Thymus (tissue), 14 donors: ENCODE measurements around the gene RAPSN. TPM values are rescaled to one million over a fixed set of nuclear protein-coding genes. Genes with fewer than 3 reads are reported as not detected.

Experiments
- DNase-seq, 9 donors: peaks; one replicate each; pipeline ENCODE4 v3.0.0-alpha.2; 2013; ENCODE audit warnings: low spot score in 9 of 9, low read depth in 6 of 9, missing footprints in 1 of 9
- H3K27ac ChIP-seq, 2 donors: one replicate each; pipeline ENCODE4 v1.5.1; 2013; ENCODE audit warnings: control low read depth in 1 of 2, low read depth in 1 of 2, low read length in 1 of 2, mild to moderate bottlenecking in 1 of 2, moderate library complexity in 1 of 2
- H3K27me3 ChIP-seq, 2 donors: one replicate each; pipeline ENCODE4 v1.5.1; 2013; ENCODE audit warnings: low read length in 1 of 2; ENCODE audit not compliant: control insufficient read depth in 2 of 2, insufficient read depth in 1 of 2
- H3K36me3 ChIP-seq, 2 donors: one replicate each; pipeline ENCODE4 v1.5.1; 2013; ENCODE audit warnings: low read length in 1 of 2, mild to moderate bottlenecking in 1 of 2, moderate library complexity in 1 of 2; ENCODE audit not compliant: control insufficient read depth in 2 of 2, insufficient read depth in 2 of 2
- H3K4me1 ChIP-seq, 2 donors: one replicate each; pipeline ENCODE4 v1.5.1; 2013; ENCODE audit warnings: low read length in 2 of 2; ENCODE audit not compliant: control insufficient read depth in 2 of 2, insufficient read depth in 2 of 2
- H3K4me3 ChIP-seq, 2 donors: one replicate each; pipeline ENCODE4 v1.5.1; 2013; ENCODE audit warnings: low read length in 2 of 2, control low read depth in 1 of 2, mild to moderate bottlenecking in 1 of 2
- H3K9me3 ChIP-seq, 2 donors: one replicate each; pipeline ENCODE4 v1.5.1; 2013; ENCODE audit warnings: low read length in 1 of 2, mild to moderate bottlenecking in 1 of 2; ENCODE audit not compliant: control insufficient read depth in 2 of 2, insufficient read depth in 1 of 2
- WGBS: extraction: QIAGEN DNeasy Blood & Tissue Kit; methylation state at CpG from one replicate; pipeline ENCODE4 v1.1.7; 2013; 5-methylcytosine and 5-hydroxymethylcytosine counted together
- long read RNA-seq, 10 donors: transcript quantifications; one replicate each; lab custom pipeline, GENCODE V29; 2026
- polyA plus RNA-seq: library from polyadenylated mRNA; stranded (reverse); fragments of 200-250 nt; gene quantifications from one replicate; pipeline ENCODE4 v1.2.3, GENCODE V29; 2013
- total RNA-seq: library from RNA; stranded (reverse); fragments of 120-200 nt; gene quantifications from one replicate; pipeline ENCODE4 v1.2.4, GENCODE V29; 2013
- donor health status: healthy.

The RAPSN gene
- total RNA-seq: 0.42 TPM
- polyA plus RNA-seq: 0.66 TPM
- long read RNA-seq, donor 1: 0 reads
- long read RNA-seq, donor 2: 0 reads
- long read RNA-seq, donor 3: 0 reads
- long read RNA-seq, donor 4: 0 reads
- long read RNA-seq, donor 5: 0 reads
- long read RNA-seq, donor 6: 0 reads
- long read RNA-seq, donor 7: 0 reads
- long read RNA-seq, donor 8: 0 reads
- long read RNA-seq, donor 9: 0 reads
- long read RNA-seq, donor 10: 0 reads

- Histone ChIP-seq H3K27ac (no peak within 1 kb of the TSS), H3K27me3 (no peaks in the 10 kb centered on the region), H3K36me3 (no peaks in the 10 kb centered on the region), H3K9me3 (no peaks in the 10 kb centered on the region), H3K4me1 (no peaks in the 10 kb centered on the region), H3K4me3 (no peak within 1 kb of the TSS)
- 97% methylated on average over 32 of the region's 32 CpGs for WGBS
- DNase-seq: no peak
These were observed at the start of gene RAPSN for GRCh38 chr11:47448566-47449427. Gene RAPSN, minus strand, starts transcription at chr11:47449136. Its CDS starts 172 bp downstream, at chr11:47448964.

GRCh38 chr11:47498149-47498548 lies 49.2 kb upstream of the RAPSN start:
- Histone ChIP-seq H3K4me1 (peaks cover 3 to 4% of the 10 kb centered on the region in 2 donors), H3K4me3 (no peak overlapping the region), H3K27ac (no peak overlapping the region), H3K9me3 (no peaks in the 10 kb centered on the region), H3K36me3 (peaks cover 16 to 35% of the 10 kb centered on the region in 2 donors), H3K27me3 (no peaks in the 10 kb centered on the region)
- DNase-seq: no peak
- 95% methylated on average over 3 of the region's 3 CpGs for WGBS

GRCh38 chr11:47496808-47497207 lies 47.9 kb upstream of the RAPSN start:
- Histone ChIP-seq H3K4me1 (peaks cover 3 to 4% of the 10 kb centered on the region in 2 donors), H3K27ac (no peak overlapping the region), H3K36me3 (peaks cover 16 to 41% of the 10 kb centered on the region in 2 donors), H3K9me3 (no peaks in the 10 kb centered on the region), H3K27me3 (no peaks in the 10 kb centered on the region), H3K4me3 (no peak overlapping the region)
- DNase-seq: no peak

GRCh38 chr11:47495856-47496217 lies 46.9 kb upstream of the RAPSN start:
- no peaks in the 10 kb centered on the region for H3K9me3 ChIP-seq
- peaks cover 16 to 41% of the 10 kb centered on the region in 2 donors for H3K36me3 ChIP-seq
- H3K27ac ChIP-seq: no peak overlapping the region
- no peak overlapping the region for H3K4me3 ChIP-seq
- WGBS: 96% methylated on average over 1 of the region's 1 CpG
- no peaks in the 10 kb centered on the region for H3K27me3 ChIP-seq
- peaks cover 0 to 4% of the 10 kb centered on the region in 2 donors for H3K4me1 ChIP-seq
- no peak for DNase-seq

GRCh38 chr11:47495011-47495855 lies 46.3 kb upstream of the RAPSN start:
- H3K9me3 ChIP-seq: no peaks in the 10 kb centered on the region
- peaks cover 0 to 4% of the 10 kb centered on the region in 2 donors for H3K4me1 ChIP-seq
- 94% methylated on average over 4 of the region's 4 CpGs for WGBS
- no peak overlapping the region for H3K4me3 ChIP-seq
- peaks cover 16 to 41% of the 10 kb centered on the region in 2 donors for H3K36me3 ChIP-seq
- H3K27me3 ChIP-seq: no peaks in the 10 kb centered on the region
- no peak overlapping the region for H3K27ac ChIP-seq
- DNase-seq: no peak

GRCh38 chr11:47489395-47489755 lies 40.4 kb upstream of the RAPSN start:
- no peak for DNase-seq
- Histone ChIP-seq H3K36me3 (peaks cover 24 to 53% of the 10 kb centered on the region in 2 donors), H3K27ac (no peak overlapping the region), H3K4me1 (no peaks in the 10 kb centered on the region), H3K27me3 (no peaks in the 10 kb centered on the region), H3K9me3 (no peaks in the 10 kb centered on the region), H3K4me3 (no peak overlapping the region)
- 97% methylated on average over 2 of the region's 2 CpGs for WGBS

GRCh38 chr11:47488674-47489394 lies 39.9 kb upstream of the RAPSN start:
- H3K4me1 ChIP-seq: no peaks in the 10 kb centered on the region
- H3K4me3 ChIP-seq: no peak overlapping the region
- no peak overlapping the region for H3K27ac ChIP-seq
- H3K36me3 ChIP-seq: peaks cover 29 to 54% of the 10 kb centered on the region in 2 donors
- no peaks in the 10 kb centered on the region for H3K27me3 ChIP-seq
- H3K9me3 ChIP-seq: no peaks in the 10 kb centered on the region
- WGBS: 95% methylated on average over 6 of the region's 6 CpGs
- no peak for DNase-seq

GRCh38 chr11:47488111-47488510 lies 39.2 kb upstream of the RAPSN start:
- Histone ChIP-seq H3K27ac (no peak overlapping the region), H3K9me3 (no peaks in the 10 kb centered on the region), H3K4me1 (no peaks in the 10 kb centered on the region), H3K27me3 (no peaks in the 10 kb centered on the region), H3K4me3 (no peak overlapping the region), H3K36me3 (peaks cover 36 to 61% of the 10 kb centered on the region in 2 donors)
- WGBS: 95% methylated on average over 3 of the region's 3 CpGs
- DNase-seq: no peak
